ENCODE measurements around the gene NSG2.

Gene NSG2

DNA sequence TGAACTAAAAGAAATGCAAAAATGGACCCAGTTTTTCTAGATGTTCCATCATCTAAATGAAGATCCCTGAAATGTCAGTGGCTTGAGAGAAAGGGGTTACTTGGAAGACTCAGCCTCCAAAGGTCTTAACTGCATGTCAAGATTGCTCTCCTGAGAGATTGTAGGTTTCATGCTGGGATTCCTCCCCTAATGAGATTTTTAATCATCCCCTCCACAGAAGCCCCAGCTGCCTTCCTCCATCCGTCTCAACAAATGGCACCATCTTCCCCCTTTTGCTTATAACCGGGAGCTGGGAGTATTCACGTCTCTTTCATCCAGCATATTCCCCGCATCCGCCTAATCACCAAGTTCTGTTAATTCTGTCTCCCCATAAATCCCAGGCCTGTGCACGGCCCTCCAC lies 104.5 kb downstream of the NSG2 start:
- DNase-seq (ENCODE audit: low spot score), result no peak

DNA sequence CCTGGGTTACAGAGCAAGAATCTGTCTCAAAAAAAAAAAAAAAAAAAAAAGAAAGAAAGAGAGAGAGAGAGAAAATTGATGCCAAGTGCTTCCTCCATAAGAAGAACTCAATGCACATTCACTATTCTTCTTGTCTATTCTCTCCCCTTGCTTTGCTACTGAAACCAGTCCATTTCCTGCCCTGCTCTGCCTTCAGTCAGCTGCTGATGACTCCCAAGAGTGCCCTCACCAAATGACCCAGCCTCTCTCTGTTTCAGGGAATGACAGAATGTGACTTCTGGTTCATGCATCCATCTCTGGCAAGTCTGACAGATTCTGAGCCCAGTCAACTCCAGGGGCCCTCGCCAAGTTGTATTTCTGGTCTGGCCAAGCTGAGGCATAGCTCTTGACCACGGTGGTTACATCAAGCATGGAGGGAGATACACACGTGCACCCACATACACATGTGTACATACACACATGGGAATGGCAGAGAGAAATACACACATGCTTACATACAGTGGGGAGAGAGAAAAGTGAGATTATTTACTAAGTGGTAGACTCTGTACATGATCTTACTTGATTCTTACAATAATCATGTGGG lies 106.2 kb downstream of the NSG2 start:
- no peak for DNase-seq (ENCODE audit: low spot score)

DNA sequence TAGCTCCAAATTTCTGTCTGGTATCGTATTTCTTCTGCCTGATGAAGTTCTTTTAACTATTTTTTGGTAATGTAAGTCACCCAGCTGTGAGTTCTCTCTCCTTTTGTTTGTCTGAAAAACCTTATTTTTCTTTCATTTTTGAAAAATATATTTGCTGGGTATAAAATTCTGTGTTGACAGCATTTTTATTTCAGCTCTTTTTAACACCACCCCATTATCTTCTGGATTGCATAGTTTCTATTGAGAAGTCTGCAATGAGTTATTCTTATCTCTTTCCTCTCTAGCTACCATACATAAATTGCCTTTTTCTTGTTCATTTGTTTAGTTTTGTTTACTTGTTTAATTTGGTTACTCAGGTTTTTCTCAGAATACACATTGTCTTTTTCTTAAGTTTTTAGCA lies 109.1 kb downstream of the NSG2 start:
- no peak for DNase-seq (ENCODE audit: low spot score)

DNA sequence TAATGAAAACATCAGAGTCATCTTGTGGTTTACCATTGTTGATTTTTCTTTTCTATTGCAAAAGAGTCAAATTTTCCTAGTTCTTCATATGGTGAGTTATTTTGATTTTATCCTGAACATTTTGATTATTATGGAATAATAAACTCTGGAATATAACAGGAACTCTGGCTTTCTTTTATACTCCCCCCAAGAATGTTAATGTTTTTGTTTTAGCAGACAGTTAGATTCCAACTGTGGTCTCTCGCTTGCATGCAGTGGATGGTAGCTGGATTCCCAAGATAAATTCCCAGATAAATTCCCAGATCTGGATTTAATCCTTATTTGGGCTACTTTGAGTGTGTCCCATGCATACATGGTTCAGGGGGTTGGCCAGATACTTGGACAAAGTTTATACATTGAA lies 109.8 kb downstream of the NSG2 start:
- no peak for DNase-seq (ENCODE audit: low spot score)

DNA sequence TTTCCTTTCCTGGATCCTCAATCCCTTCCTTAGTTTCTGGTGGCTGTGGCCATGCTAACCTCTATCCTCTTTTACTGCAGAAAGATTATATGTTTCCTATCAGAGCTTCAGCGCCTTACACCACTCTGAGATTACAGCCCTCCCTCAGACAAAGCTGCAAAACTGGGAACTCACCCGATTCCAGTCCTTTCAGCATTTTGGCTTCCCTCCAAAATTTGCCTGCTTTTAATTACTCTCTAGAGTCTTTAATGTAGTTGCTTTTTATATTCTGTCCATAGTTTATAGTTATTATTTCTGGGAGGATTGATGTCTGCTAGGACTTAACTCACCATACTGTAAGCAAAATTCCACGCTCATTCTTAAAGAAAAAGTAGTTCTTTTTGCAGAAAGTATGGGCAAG lies 110.2 kb downstream of the NSG2 start:
- no peak for DNase-seq (ENCODE audit: low spot score)

DNA sequence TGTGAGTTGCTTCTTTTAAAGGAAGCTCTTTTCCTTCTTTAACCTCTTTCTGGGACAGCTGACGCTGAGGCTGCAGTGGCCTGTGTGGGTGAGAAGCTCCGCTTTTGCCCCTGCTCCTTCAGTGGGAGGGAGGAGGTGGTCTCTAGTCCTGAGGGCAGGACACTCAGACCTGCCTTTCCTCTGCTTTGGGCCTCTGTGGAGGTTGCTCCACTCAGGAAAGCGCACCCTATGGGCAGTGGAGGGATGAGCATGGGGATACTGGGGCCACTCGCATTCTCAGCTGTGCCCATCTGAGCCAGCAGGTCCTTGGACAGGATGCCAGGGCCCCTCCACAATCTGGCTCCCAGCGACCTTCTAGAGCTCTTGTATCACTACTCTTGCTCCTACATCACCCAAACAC lies 111.5 kb downstream of the NSG2 start:
- DNase-seq (ENCODE audit: low spot score), result no peak
